Endothelial cell of umbilical vein (primary cell): ENCODE data around the gene CBFA2T3. TPM values are rescaled to one million over a fixed set of nuclear protein-coding genes. Genes with fewer than 3 reads are reported as not detected.

Experiments used
- BruUV-seq: library from RNA; stranded (reverse); fragments of 400-500 nt; replicated peaks from 2 replicates; lab custom pipeline; 2021; lab: Mats Ljungman, UMichigan
- CTCF ChIA-PET: fragments of 300-600, 350-600 bp; sonication (Branson Sonifier 250); formaldehyde crosslinking; loops from one replicate; lab custom pipeline; 2021; ENCODE audit warnings: antibody characterized with exemption, inconsistent platforms; lab: Charles Lee
- POLR2A ChIA-PET: fragments of 300-600, 350-600 bp; sonication (Branson Sonifier 250); formaldehyde crosslinking; loops from one replicate; lab custom pipeline; 2021; ENCODE audit warnings: antibody characterized with exemption, inconsistent platforms; lab: Charles Lee
- DNase-seq: peaks from one replicate; pipeline ENCODE4 v3.0.0-alpha.2; 2011; ENCODE audit warnings: low read depth, low spot score
- FAIRE-seq: peaks from 2 replicates; lab custom pipeline; 2011; peaks lifted over from hg19 to GRCh38; lab: Jason Lieb, UNC
- H2AFZ ChIP-seq: 2 replicates; pipeline ENCODE4 v1.6.0; 2012; ENCODE audit warnings: low read depth, low read length, control low read depth, inconsistent platforms
- H3K27ac ChIP-seq: 2 replicates; pipeline ENCODE4 v1.5.1; 2011; ENCODE audit warnings: low read depth, mild to moderate bottlenecking, control low read depth, low read length, moderate library complexity; ENCODE audit not compliant: insufficient read depth
- H3K27me3 ChIP-seq, 2 experiments: 2 replicates each; pipeline versions ENCODE4 v1.6.0 to v1.6.1; 2011; ENCODE audit warnings: low read length in 2 of 2, mixed read lengths in 1 of 2; ENCODE audit not compliant: control insufficient read depth in 2 of 2, insufficient read depth in 2 of 2
- H3K36me3 ChIP-seq, 2 experiments: 2 replicates in 1 of 2; 3 replicates in 1 of 2; pipeline ENCODE4 v1.5.1; 2011; ENCODE audit warnings: low read length in 2 of 2, mild to moderate bottlenecking in 1 of 2, moderate library complexity in 1 of 2; ENCODE audit not compliant: control insufficient read depth in 2 of 2, insufficient read depth in 2 of 2; ENCODE audit errors: extremely low read depth in 1 of 2
- H3K4me1 ChIP-seq: 3 replicates; pipeline ENCODE4 v1.5.1; 2011; ENCODE audit warnings: mild to moderate bottlenecking, low read length; ENCODE audit not compliant: control insufficient read depth, insufficient read depth; ENCODE audit errors: extremely low read depth
- H3K4me2 ChIP-seq: 2 replicates; pipeline ENCODE4 v1.6.1; 2011; ENCODE audit warnings: low read length, control low read depth, mixed read lengths; ENCODE audit not compliant: insufficient read depth
- H3K4me3 ChIP-seq, 3 experiments: fragments of 200-600 bp in 1 of 3; sonication (generic), shearing (Covaris generic) in 1 of 3; replicated peaks in 1 of 3; 2 replicates each; pipeline ENCODE4 v1.5.1; 2011 to 2016; ENCODE audit warnings: control low read depth in 3 of 3, low read length in 3 of 3, mild to moderate bottlenecking in 2 of 3, inconsistent platforms in 1 of 3, low read depth in 1 of 3, moderate library complexity in 1 of 3; ENCODE audit not compliant: insufficient read depth in 1 of 3
- H3K79me2 ChIP-seq: 2 replicates; pipeline ENCODE4 v1.6.0; 2012; ENCODE audit warnings: low read length, inconsistent platforms; ENCODE audit not compliant: control insufficient read depth, insufficient read depth
- H3K9ac ChIP-seq: replicated peaks from 2 replicates; pipeline ENCODE3; 2011; ENCODE audit warnings: low read length, control low read depth; ENCODE audit not compliant: insufficient read depth; ENCODE audit errors: extremely low read depth
- H3K9me1 ChIP-seq: replicated peaks from 3 replicates; pipeline ENCODE4 v1.6.0; 2011; ENCODE audit warnings: mild to moderate bottlenecking, low read length; ENCODE audit not compliant: control insufficient read depth, insufficient read depth; ENCODE audit errors: extremely low read depth
- H3K9me3 ChIP-seq: replicated peaks from 2 replicates; pipeline ENCODE4 v1.5.1; 2012; ENCODE audit warnings: low read length, inconsistent platforms; ENCODE audit not compliant: control insufficient read depth, insufficient read depth
- H4K20me1 ChIP-seq: replicated peaks from 2 replicates; pipeline ENCODE3; 2011; ENCODE audit warnings: mild to moderate bottlenecking, low read length; ENCODE audit not compliant: control insufficient read depth, insufficient read depth; ENCODE audit errors: extremely low read depth
- CTCF ChIP-seq, 2 donors: IDR thresholded peaks; 1 replicate in 1 of 2; 2 replicates in 1 of 2; pipeline ENCODE4 v1.5.1; 2011; ENCODE audit warnings: low read length in 2 of 2, mild to moderate bottlenecking in 2 of 2, moderate library complexity in 2 of 2, control low read depth in 1 of 2, inconsistent platforms in 1 of 2, low read depth in 1 of 2; ENCODE audit not compliant: insufficient read depth in 1 of 2; ENCODE audit errors: extremely low read depth in 1 of 2
- EZH2 ChIP-seq: IDR thresholded peaks from 2 replicates; pipeline ENCODE4 v1.6.1; 2012; ENCODE audit warnings: borderline replicate concordance, low read depth, mild to moderate bottlenecking, moderate library complexity, low read length, inconsistent platforms; ENCODE audit not compliant: severe bottlenecking
- FOS ChIP-seq: IDR thresholded peaks from 2 replicates; pipeline ENCODE4 v1.6.1; 2011; ENCODE audit warnings: mild to moderate bottlenecking, low read length, moderate library complexity, borderline replicate concordance; ENCODE audit not compliant: insufficient read depth
- GATA2 ChIP-seq: IDR thresholded peaks from 2 replicates; pipeline ENCODE4 v1.7.0; 2011; ENCODE audit warnings: low read depth, mild to moderate bottlenecking, moderate library complexity, mixed read lengths, low read length; ENCODE audit not compliant: insufficient read length, insufficient read depth
- JUN ChIP-seq: IDR thresholded peaks from 2 replicates; pipeline ENCODE4 v1.6.1; 2011; ENCODE audit warnings: borderline replicate concordance, low read depth; ENCODE audit not compliant: insufficient read length, insufficient read depth
- MAX ChIP-seq: IDR thresholded peaks from 2 replicates; pipeline ENCODE4 v1.6.1; 2011; ENCODE audit not compliant: insufficient read depth, insufficient read length
- MYC ChIP-seq: IDR thresholded peaks from one replicate; pipeline ENCODE4 v1.6.1; 2011; ENCODE audit warnings: mild to moderate bottlenecking, low read depth, low read length
- POLR2A ChIP-seq: IDR thresholded peaks from 2 replicates; pipeline ENCODE4 v1.6.1; 2012; ENCODE audit warnings: low read depth, mild to moderate bottlenecking, control low read depth, low read length
- POLR2AphosphoS5 ChIP-seq: IDR thresholded peaks from 2 replicates; pipeline ENCODE4 v1.6.1; 2012; ENCODE audit warnings: low read depth, mild to moderate bottlenecking, control low read depth, low read length, moderate library complexity; ENCODE audit not compliant: insufficient read depth
- dilution Hi-C: fragments of 300-500 bp; cut with MboI; formaldehyde crosslinking; loops from one replicate; pipeline ENCODE4 v1.15.0; 2019; ENCODE audit warnings: low sequenced_read_pairs; ENCODE audit not compliant: extremely low pct_ligation_motif_present
- intact Hi-C: fragments of 100-400 bp; cut with micrococcal nuclease; formaldehyde crosslinking; loops from one replicate; pipeline ENCODE4 v1.10.0; 2022
- polyA plus RNA-seq, 4 experiments: library from polyadenylated mRNA; depleted of rRNA in 3 of 4; stranded (reverse) in 3 of 4; unstranded in 1 of 4; fragments of >200 nt; gene quantifications; 2 replicates each; pipeline versions ENCODE4 v1.2.1 to v1.2.3, GENCODE V29; 2011 to 2012; ENCODE audit warnings: missing spikeins in 1 of 4
- total RNA-seq: library from RNA; stranded (reverse); gene quantifications from 2 replicates; pipeline ENCODE4 v1.2.3, GENCODE V29; 2021

The CBFA2T3 gene
- total and polyA plus RNA-seq, 2 donors (not counting 3 experiments of a cell fraction or from before 2014, with no cell fraction given): not detected

GRCh38 chr16:88965826-88966480 lies 11.1 kb downstream of the CBFA2T3 start:
- Histone ChIP-seq H3K27me3 (no peaks in the 10 kb centered on the region), H2AFZ (no peak overlapping the region), H3K9ac (no peak overlapping the region), H3K4me1 (no peaks in the 10 kb centered on the region), H3K27ac (no peak overlapping the region), H3K79me2 (no peaks in the 10 kb centered on the region), H3K4me2 (no peak overlapping the region), H3K9me1 (no peaks in the 10 kb centered on the region), H4K20me1 (no peaks in the 10 kb centered on the region), H3K36me3 (no peaks in the 10 kb centered on the region), H3K9me3 (no peaks in the 10 kb centered on the region), H3K4me3 (no peak overlapping the region)
- dilution Hi-C loops: loop anchor here (25.0 kb wide), 1 partner anchor 171 kb away; no protein-coding TSS in a partner anchor
- ChIA-PET CTCF (no interaction called here), POLR2A (interaction anchor here (0.6 kb wide), 1 partner anchor 104 kb away, joined by 5 read pairs; no protein-coding TSS in a partner anchor)
- no peak for FAIRE-seq
- no TSS peak for BruUV-seq
- no peak for TF ChIP-seq MAX
- no peak for TF ChIP-seq MYC
- TF ChIP-seq POLR2A: no peak
- TF ChIP-seq JUN: no peak
- no peak for TF ChIP-seq POLR2AphosphoS5
- no peak for TF ChIP-seq EZH2
- no peak for TF ChIP-seq CTCF (IDR thresholded peaks at IDR 0.05; ENCODE audit: extremely low read depth in 1 of 2, insufficient read depth in 1 of 2, low read depth in 1 of 2, low read length in 2 of 2)
- no peak for TF ChIP-seq GATA2
- no peak for TF ChIP-seq FOS
- intact Hi-C loops: no loop called here
- no peak for DNase-seq
